ENCODE measurements around the gene ZZZ3. TPM values are rescaled to one million over a fixed set of nuclear protein-coding genes. Genes with fewer than 3 reads are reported as not detected.

Gene ZZZ3
- total RNA-seq, 1 experiment from 2014 or later, result 51.1 TPM

- H3K9me3 Mint-ChIP-seq, result no peaks in the 10 kb centered on the region
- no peak overlapping the region for H3K14ac ChIP-seq (ENCODE audit: insufficient read depth, low read length)
- H3K23ac ChIP-seq (ENCODE audit: insufficient read length, low read depth, low read length), result no peak overlapping the region
- H2BK15ac ChIP-seq (ENCODE audit: low read depth, low read length), result no peak overlapping the region
- no peaks in the 10 kb centered on the region for H3K9me3 ChIP-seq (ENCODE audit: control insufficient read depth, low read depth, low read length)
- H4K91ac ChIP-seq (ENCODE audit: insufficient read length, low read depth, low read length), result no peak overlapping the region
- H2BK12ac ChIP-seq (ENCODE audit: insufficient read length, low read depth, low read length), result no peak overlapping the region
- H2BK5ac ChIP-seq (ENCODE audit: insufficient read length, low read length), result no peak overlapping the region
- no peaks in the 10 kb centered on the region for H3K27me3 ChIP-seq (ENCODE audit: insufficient read depth, low read length)
- peaks cover 3 to 4% (median 4%) of the 10 kb centered on the region in 3 experiments; a peak in 4 of 7 replicates for H3K36me3 Mint-ChIP-seq (ENCODE audit: insufficient read depth in 1 of 3, low read depth in 3 of 3)
- no peaks in the 10 kb centered on the region for H3K27me3 Mint-ChIP-seq (ENCODE audit: low read depth)
- H3K9ac ChIP-seq (ENCODE audit: extremely low read depth, insufficient read length, low read length), result peak overlapping the region; percentile 26
- TF ChIP-seq CTCF (conservative IDR thresholded peaks at IDR 0.05), result no peak
- H3K23me2 ChIP-seq (ENCODE audit: insufficient read length, low read depth, low read length, poor library complexity, severe bottlenecking), result peaks cover 14% of the 10 kb centered on the region
- H3K27ac ChIP-seq (ENCODE audit: insufficient read length, low read depth, low read length), result no peak overlapping the region
- H3K4me1 ChIP-seq (ENCODE audit: insufficient read depth, low read length), result no peaks in the 10 kb centered on the region
- H3K4me2 ChIP-seq (ENCODE audit: insufficient read depth, insufficient read length, low read length), result no peak overlapping the region
- H2AFZ ChIP-seq (ENCODE audit: low read length), result no peak overlapping the region
- no peak overlapping the region for H2BK120ac ChIP-seq (ENCODE audit: low read depth, low read length, poor library complexity, severe bottlenecking)
- H3T11ph ChIP-seq (ENCODE audit: low read length), result no peak overlapping the region
- no peak overlapping the region for H4K5ac ChIP-seq (ENCODE audit: insufficient read length, low read depth, low read length)
- H3K18ac ChIP-seq (ENCODE audit: insufficient read length, low read depth, low read length), result no peak overlapping the region
- H3K27ac Mint-ChIP-seq, result peak overlapping the region in 2 of 3 experiments; percentile 3 to 19; a peak in 3 of 7 replicates
- no peak overlapping the region for H2AK5ac ChIP-seq (ENCODE audit: insufficient read length, low read length)
- H3K4me3 Mint-ChIP-seq, result peak overlapping the region in 1 of 2 experiments; percentile 16; a peak in 3 of 5 replicates
- H3K79me1 ChIP-seq (ENCODE audit: insufficient read depth, low read depth, low read length, poor library complexity, severe bottlenecking), result peaks cover 3% of the 10 kb centered on the region
- no peak overlapping the region for H3K56ac ChIP-seq (ENCODE audit: insufficient read length, low read depth, low read length)
- no CpG with 5 or more reads among the region's 2 CpGs for WGBS (ENCODE audit: extremely low coverage, insufficient read length, low lambda C conversion rate)
- H3K4me1 Mint-ChIP-seq, result peaks cover 18 to 27% of the 10 kb centered on the region in 2 experiments
- no peak overlapping the region for H3K4ac ChIP-seq (ENCODE audit: low read depth, low read length)
- H2BK20ac ChIP-seq (ENCODE audit: low read depth, low read length, poor library complexity, severe bottlenecking), result no peak overlapping the region
- H4K8ac ChIP-seq (replicated peaks; ENCODE audit: insufficient read length, low read depth, low read length), result no peak overlapping the region
- DNase-seq, result no peak
- H3K79me2 ChIP-seq (ENCODE audit: insufficient read depth, low read length), result peaks cover 22% of the 10 kb centered on the region
- no peaks in the 10 kb centered on the region for H4K20me1 ChIP-seq (ENCODE audit: control insufficient read depth, insufficient read depth, insufficient read length)
Measured at GRCh38 chr1:77680173-77680572, 2.3 kb downstream of the ZZZ3 start.

All from H9 (cell line).